K562 (cell line): ENCODE results near the gene KRTAP10-4. TPM values are rescaled to one million over a fixed set of nuclear protein-coding genes. Genes with fewer than 3 reads are reported as not detected.
A peak's percentile ranks its signal among the peaks of the same experiment; 100 is the strongest.

Experiments used
- ATAC-seq: fragments of 200-7000 bp; cut with Tn5 transposase; 3 replicates; pipeline ENCODE4 v1.9.1; 2020; ENCODE audit warnings: moderate library complexity
- BruUV-seq: library from RNA; stranded (reverse); fragments of 400-500 nt; replicated peaks from 2 replicates; lab custom pipeline; 2021; lab: Mats Ljungman, UMichigan
- CTCF ChIA-PET: fragments of 300-600 bp; formaldehyde crosslinking; extraction: SDS; loops from one replicate; lab custom pipeline; 2021; ENCODE audit warnings: low intra/inter-chr PET ratio; lab: Yijun Ruan, JAX
- POLR2A ChIA-PET: fragments of 300-600, 350-650 bp; sonication (Branson Sonifier 250); formaldehyde crosslinking; extraction: SDS; loops from one replicate; lab custom pipeline; 2021; ENCODE audit warnings: antibody characterized with exemption, inconsistent platforms; lab: Yijun Ruan, JAX
- DNase-seq, 4 experiments: peaks; one replicate each; pipeline versions ENCODE4 v3.0.0 to v3.0.0-alpha.2; 2011 to 2018; ENCODE audit warnings: low spot score in 3 of 4, mixed read lengths in 3 of 4; ENCODE audit errors: extremely low read depth in 1 of 4
- FAIRE-seq: peaks from 2 replicates; lab custom pipeline; 2011; peaks lifted over from hg19 to GRCh38; lab: Jason Lieb, UNC
- H2AFZ ChIP-seq: 2 replicates; pipeline ENCODE4 v1.6.0; 2011; ENCODE audit warnings: low read depth, low read length, control low read depth, inconsistent platforms
- H3K27ac ChIP-seq: fragments of 200-600 bp; 3 replicates; pipeline ENCODE4 v1.8.0; 2011; ENCODE audit warnings: low read depth, mild to moderate bottlenecking, control low read depth, inconsistent platforms, low read length, moderate library complexity, mixed read lengths; ENCODE audit errors: extremely low read depth
- H3K27me3 ChIP-seq, 2 experiments: fragments of 300-600 bp in 1 of 2; 2 replicates in 1 of 2; 3 replicates in 1 of 2; pipeline versions ENCODE4 v1.6.0 to v1.8.0; 2011; ENCODE audit warnings: inconsistent platforms in 2 of 2, low read length in 2 of 2, mild to moderate bottlenecking in 1 of 2, mixed read lengths in 1 of 2, moderate library complexity in 1 of 2; ENCODE audit not compliant: control insufficient read depth in 2 of 2, insufficient read depth in 2 of 2
- H3K36me3 ChIP-seq: fragments of 300-600 bp; 3 replicates; pipeline ENCODE4 v1.8.0; 2011; ENCODE audit warnings: mild to moderate bottlenecking, low read length, inconsistent platforms; ENCODE audit not compliant: control insufficient read depth, insufficient read depth
- H3K4me1 ChIP-seq, 2 experiments: fragments of 200-600 bp in 1 of 2; replicated peaks in 1 of 2; 2 replicates in 1 of 2; 3 replicates in 1 of 2; pipeline versions ENCODE4 v1.5.1 to v1.8.0; 2011; ENCODE audit warnings: inconsistent platforms in 2 of 2, low read length in 2 of 2, mild to moderate bottlenecking in 1 of 2, mixed read lengths in 1 of 2, moderate library complexity in 1 of 2; ENCODE audit not compliant: control insufficient read depth in 2 of 2, insufficient read depth in 2 of 2
- H3K4me2 ChIP-seq: 2 replicates; pipeline ENCODE4 v1.6.1; 2011; ENCODE audit warnings: low read length, control low read depth, inconsistent platforms, mixed read lengths; ENCODE audit not compliant: insufficient read depth
- H3K4me3 ChIP-seq: fragments of 200-600 bp; sonication (generic), shearing (Covaris generic); 2 replicates; pipeline ENCODE4 v1.5.1; 2016; ENCODE audit warnings: control low read depth, inconsistent platforms
- H3K79me2 ChIP-seq: fragments of 200-600 bp; 3 replicates; pipeline ENCODE4 v1.8.0; 2011; ENCODE audit warnings: low read length, inconsistent platforms; ENCODE audit not compliant: control insufficient read depth, insufficient read depth
- H3K9ac ChIP-seq, 2 experiments: 2 replicates each; pipeline versions ENCODE4 v1.6.0 to v1.6.1; 2011; ENCODE audit warnings: low read depth in 2 of 2, low read length in 2 of 2, control low read depth in 1 of 2, inconsistent platforms in 1 of 2, mild to moderate bottlenecking in 1 of 2, mixed read lengths in 1 of 2; ENCODE audit not compliant: insufficient read depth in 1 of 2
- H3K9me1 ChIP-seq: one replicate; pipeline ENCODE4 v1.6.0; 2011; ENCODE audit warnings: inconsistent platforms, mild to moderate bottlenecking, low read length, moderate library complexity; ENCODE audit not compliant: control insufficient read depth, insufficient read depth
- H3K9me3 ChIP-seq: replicated peaks from 2 replicates; pipeline ENCODE4 v1.5.1; 2011; ENCODE audit warnings: low read depth, low read length, inconsistent platforms; ENCODE audit not compliant: control insufficient read depth, insufficient read depth
- H4K20me1 ChIP-seq: replicated peaks from 2 replicates; pipeline ENCODE4 v1.6.1; 2011; ENCODE audit warnings: low read length, inconsistent platforms, mixed read lengths; ENCODE audit not compliant: control insufficient read depth, insufficient read depth
- ARHGAP35 ChIP-seq: fragments of 450-650 bp; IDR thresholded peaks from 2 replicates; pipeline ENCODE4 v1.6.1; 2018; ENCODE audit not compliant: partially characterized antibody
- BCOR ChIP-seq: fragments of 450-650 bp; IDR thresholded peaks from 2 replicates; pipeline ENCODE4 v1.6.1; 2016
- ELF4 ChIP-seq: fragments of 450-650 bp; formaldehyde crosslinking; IDR thresholded peaks from 2 replicates; pipeline ENCODE4 v1.4.0; 2022; ENCODE audit warnings: missing genetic modification characterization
- GTF2E2 ChIP-seq: fragments of 200-800 bp; sonication (Bioruptor generic); IDR thresholded peaks from 2 replicates; pipeline ENCODE4 v1.6.1; 2016; ENCODE audit warnings: missing genetic modification characterization, missing compliant biosample characterization
- HDAC1 ChIP-seq, 2 experiments: fragments of 450-650 bp; IDR thresholded peaks; 2 replicates each; pipeline ENCODE4 v1.6.1; 2016 to 2017; ENCODE audit warnings: inconsistent platforms in 1 of 2, mild to moderate bottlenecking in 1 of 2, moderate library complexity in 1 of 2
- MCM3 ChIP-seq: fragments of 450-650 bp; IDR thresholded peaks from 2 replicates; pipeline ENCODE4 v1.6.1; 2016
- NCOA4 ChIP-seq: fragments of 450-650 bp; IDR thresholded peaks from 2 replicates; pipeline ENCODE4 v1.6.1; 2018; ENCODE audit warnings: mild to moderate bottlenecking; ENCODE audit not compliant: partially characterized antibody
- OTX1 ChIP-seq: fragments of 450-650 bp; formaldehyde crosslinking; IDR thresholded peaks from 2 replicates; pipeline ENCODE4 v1.4.0; 2022; ENCODE audit warnings: mild to moderate bottlenecking
- PHF20 ChIP-seq: fragments of 450-650 bp; IDR thresholded peaks from 2 replicates; pipeline ENCODE4 v1.6.1; 2018; ENCODE audit not compliant: partially characterized antibody
- POLR2G ChIP-seq: fragments of 200-400 bp; formaldehyde crosslinking; IDR thresholded peaks from 2 replicates; pipeline ENCODE4 v1.6.1; 2017; ENCODE audit warnings: low read depth, mild to moderate bottlenecking, antibody characterized with exemption, low read length, moderate library complexity
- PTTG1 ChIP-seq: fragments of 450-650 bp; IDR thresholded peaks from 2 replicates; pipeline ENCODE4 v1.6.1; 2016; ENCODE audit warnings: low read depth, mild to moderate bottlenecking, missing genetic modification characterization, missing compliant biosample characterization
- TFAM ChIP-seq: fragments of 250-450 bp; sonication (Bioruptor Pico); conservative IDR thresholded peaks from 2 replicates; pipeline ENCODE4 v1.5.0; 2021; ENCODE audit warnings: mild to moderate bottlenecking, moderate library complexity
- THRAP3 ChIP-seq: fragments of 450-650 bp; IDR thresholded peaks from 2 replicates; pipeline ENCODE4 v1.6.1; 2016; ENCODE audit warnings: mild to moderate bottlenecking, inconsistent platforms, borderline replicate concordance
- WGBS: fragments of 100-300 bp; shearing (Covaris generic); methylation state at CpG from one replicate; pipeline ENCODE4 v1.1.6; 2016; ENCODE audit warnings: low coverage, mixed read lengths; ENCODE audit not compliant: insufficient coverage; ENCODE audit errors: missing lambda C conversion rate; 5-methylcytosine and 5-hydroxymethylcytosine counted together
- in situ Hi-C: fragments of 300-500 bp; cut with MboI; formaldehyde crosslinking; loops from 4 replicates; pipeline ENCODE4 v1.15.0; 2018; ENCODE audit warnings: inconsistent platforms, mixed read lengths
- intact Hi-C: fragments of 100-400 bp; cut with micrococcal nuclease; formaldehyde crosslinking; loops from 2 replicates; pipeline ENCODE4 v1.14.2; 2022
- polyA plus RNA-seq, 8 experiments: library from polyadenylated mRNA; depleted of rRNA in 4 of 8; stranded (reverse) in 5 of 8; unstranded in 3 of 8; fragments of >200 nt; fragmentation: Nextera tagmentation in 2 of 8; fragmentation: Illumina TruSeq in 1 of 8; extraction: Ambion mirVana in 2 of 8; extraction: Trizol in 1 of 8; gene quantifications; 2 replicates each; pipeline versions ENCODE4 v1.2.1 to v1.2.3, GENCODE V29; 2011 to 2014; ENCODE audit warnings: inconsistent platforms in 1 of 8, missing spikeins in 1 of 8
- total RNA-seq, 7 experiments: library from RNA; depleted of rRNA in 6 of 7; stranded (reverse); fragments of >200 nt in 6 of 7; fragmentation: Illumina TruSeq in 2 of 7; extraction: Trizol in 2 of 7; gene quantifications; 2 replicates each; pipeline versions ENCODE4 v1.2.1 to v1.2.3, GENCODE V29; 2011 to 2021; ENCODE audit warnings: low replicate concordance in 1 of 7
- TF ChIP-seq, protein P1 (sequence below): sonication (generic); formaldehyde crosslinking; IDR thresholded peaks from 2 replicates; pipeline ENCODE4 v1.8.0; 2022; ENCODE audit warnings: missing genetic modification reagents, mild to moderate bottlenecking, moderate library complexity, borderline replicate concordance
- TF ChIP-seq, protein P2 (sequence below): fragments of 450-650 bp; formaldehyde crosslinking; IDR thresholded peaks from 2 replicates; pipeline ENCODE4 v1.4.0; 2022; ENCODE audit warnings: missing genetic modification characterization
- TF ChIP-seq, protein P3 (sequence below): fragments of 450-650 bp; formaldehyde crosslinking; conservative IDR thresholded peaks from 2 replicates; pipeline ENCODE4 v1.4.0; 2022; ENCODE audit warnings: mild to moderate bottlenecking, missing genetic modification characterization

Gene KRTAP10-4
- total and polyA plus RNA-seq, 9 of the 15 experiments (the other 6 are each of a cell fraction or from before 2014, with no cell fraction given) = not detected

DNA sequence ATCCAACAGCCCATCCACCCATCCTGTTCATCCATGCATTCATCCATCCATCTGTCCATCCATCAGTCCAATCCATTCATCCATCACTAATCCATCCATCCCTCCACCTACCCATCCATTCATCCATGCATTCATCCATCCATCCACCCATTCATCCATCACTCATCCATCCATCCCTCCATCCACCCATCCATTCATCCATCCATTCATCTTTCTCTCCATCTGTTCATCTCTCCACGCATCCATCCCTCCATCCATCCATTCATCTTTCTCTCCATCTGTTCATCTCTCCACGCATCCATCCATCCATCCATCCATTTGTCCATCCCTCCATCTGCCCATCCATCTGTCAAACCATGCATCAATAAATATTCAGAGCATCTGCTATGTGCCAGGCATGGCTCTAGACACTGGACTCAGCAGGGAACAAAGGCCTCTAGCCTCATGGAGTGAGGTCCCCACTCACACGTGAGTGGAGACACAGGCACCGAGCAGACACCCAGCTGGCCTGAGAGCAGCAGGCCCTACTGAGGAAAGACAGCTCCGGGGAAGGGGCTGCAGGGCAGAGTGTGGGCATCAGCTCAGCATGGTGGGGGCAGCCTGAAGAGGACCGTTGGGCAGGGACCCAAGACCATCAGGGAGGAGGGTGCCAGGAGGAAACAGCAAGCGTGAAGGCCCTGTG is 43.2 kb upstream of the KRTAP10-4 start:
- 0% methylated on average over 7 of the region's 7 CpGs for WGBS
- FAIRE-seq (no peak), DNase-seq (no peak), ATAC-seq (no peak)
- H3K4me3 ChIP-seq = no peak overlapping the region
- intact Hi-C loops = no loop called here
- H3K4me2 ChIP-seq = no peak overlapping the region
- ChIA-PET CTCF (no interaction called here), POLR2A (interaction anchor here (0.7 to 1.0 kb wide), 2 partner anchors 12 to 60 kb away, joined by 4 read pairs; no protein-coding TSS in a partner anchor)
- no TSS peak for BruUV-seq
- H3K4me1 ChIP-seq = peaks cover 0 to 16% of the 10 kb centered on the region in 2 experiments; a peak in 2 of 5 replicates
- H3K9me1 ChIP-seq = no peaks in the 10 kb centered on the region
- H4K20me1 ChIP-seq = peaks cover 18% of the 10 kb centered on the region; the same call in 1 of the 2 replicates
- H3K27ac ChIP-seq = no peak overlapping the region
- in situ Hi-C loops = no loop called here
- no peak for TF ChIP-seq NCOA4
- TF ChIP-seq POLR2G = no peak
- TF ChIP-seq, protein P1, sequence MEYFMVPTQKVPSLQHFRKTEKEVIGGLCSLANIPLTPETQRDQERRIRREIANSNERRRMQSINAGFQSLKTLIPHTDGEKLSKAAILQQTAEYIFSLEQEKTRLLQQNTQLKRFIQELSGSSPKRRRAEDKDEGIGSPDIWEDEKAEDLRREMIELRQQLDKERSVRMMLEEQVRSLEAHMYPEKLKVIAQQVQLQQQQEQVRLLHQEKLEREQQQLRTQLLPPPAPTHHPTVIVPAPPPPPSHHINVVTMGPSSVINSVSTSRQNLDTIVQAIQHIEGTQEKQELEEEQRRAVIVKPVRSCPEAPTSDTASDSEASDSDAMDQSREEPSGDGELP (CRISPR knock-in tag) = no peak
- 0 out of 2 replicates have a peak, but pooled peaks have one; percentile 48 for TF ChIP-seq MCM3
- peak; percentile 57; the same call in 1 of the 2 replicates for TF ChIP-seq ELF4 (CRISPR knock-in tag)
- no peak for TF ChIP-seq PTTG1 (tag)
- no peak for TF ChIP-seq BCOR
- TF ChIP-seq TFAM = no peak
- TF ChIP-seq, protein P2, sequence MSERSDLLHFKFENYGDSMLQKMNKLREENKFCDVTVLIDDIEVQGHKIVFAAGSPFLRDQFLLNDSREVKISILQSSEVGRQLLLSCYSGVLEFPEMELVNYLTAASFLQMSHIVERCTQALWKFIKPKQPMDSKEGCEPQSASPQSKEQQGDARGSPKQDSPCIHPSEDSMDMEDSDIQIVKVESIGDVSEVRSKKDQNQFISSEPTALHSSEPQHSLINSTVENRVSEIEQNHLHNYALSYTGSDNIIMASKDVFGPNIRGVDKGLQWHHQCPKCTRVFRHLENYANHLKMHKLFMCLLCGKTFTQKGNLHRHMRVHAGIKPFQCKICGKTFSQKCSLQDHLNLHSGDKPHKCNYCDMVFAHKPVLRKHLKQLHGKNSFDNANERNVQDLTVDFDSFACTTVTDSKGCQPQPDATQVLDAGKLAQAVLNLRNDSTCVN = no peak
- TF ChIP-seq THRAP3 = no peak
- no peak for TF ChIP-seq ARHGAP35
- no peak for TF ChIP-seq GTF2E2 (tag)
- 0 out of 4 replicates have a peak, but pooled peaks of 1 of the 2 experiments have one; percentile 26 for TF ChIP-seq HDAC1 (IDR thresholded peaks at IDR 0.05)
- peak; percentile 61; the same call in 1 of the 2 replicates for TF ChIP-seq OTX1 (CRISPR knock-in tag)
- TF ChIP-seq PHF20 = no peak
- TF ChIP-seq, protein P3, sequence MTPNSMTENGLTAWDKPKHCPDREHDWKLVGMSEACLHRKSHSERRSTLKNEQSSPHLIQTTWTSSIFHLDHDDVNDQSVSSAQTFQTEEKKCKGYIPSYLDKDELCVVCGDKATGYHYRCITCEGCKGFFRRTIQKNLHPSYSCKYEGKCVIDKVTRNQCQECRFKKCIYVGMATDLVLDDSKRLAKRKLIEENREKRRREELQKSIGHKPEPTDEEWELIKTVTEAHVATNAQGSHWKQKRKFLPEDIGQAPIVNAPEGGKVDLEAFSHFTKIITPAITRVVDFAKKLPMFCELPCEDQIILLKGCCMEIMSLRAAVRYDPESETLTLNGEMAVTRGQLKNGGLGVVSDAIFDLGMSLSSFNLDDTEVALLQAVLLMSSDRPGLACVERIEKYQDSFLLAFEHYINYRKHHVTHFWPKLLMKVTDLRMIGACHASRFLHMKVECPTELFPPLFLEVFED (CRISPR knock-in tag) = peak; percentile 84
- no peaks in the 10 kb centered on the region for H3K79me2 ChIP-seq
- no peak overlapping the region for H2AFZ ChIP-seq
- no peak overlapping the region for H3K9ac ChIP-seq
- H3K27me3 ChIP-seq = peaks cover 44 to 78% of the 10 kb centered on the region in 2 experiments
- no peaks in the 10 kb centered on the region for H3K36me3 ChIP-seq
- H3K9me3 ChIP-seq = no peaks in the 10 kb centered on the region; the same call in 1 of the 2 replicates
